HG03558 (cell line): ENCODE data around the gene ACTN2.
"Not testable (repeated sequence)": the region's sequence is repeated elsewhere in the genome, so short reads cannot be mapped to it uniquely, and the experiment has no call there.

Experiments
- ATAC-seq: cut with Tn5 transposase; IDR thresholded peaks from one replicate; pipeline ENCODE4 v1.9.1; 2021; ENCODE audit warnings: moderate number of reproducible peaks; ENCODE audit not compliant: unreplicated experiment; ENCODE audit errors: extremely low read depth

Gene ACTN2

DNA sequence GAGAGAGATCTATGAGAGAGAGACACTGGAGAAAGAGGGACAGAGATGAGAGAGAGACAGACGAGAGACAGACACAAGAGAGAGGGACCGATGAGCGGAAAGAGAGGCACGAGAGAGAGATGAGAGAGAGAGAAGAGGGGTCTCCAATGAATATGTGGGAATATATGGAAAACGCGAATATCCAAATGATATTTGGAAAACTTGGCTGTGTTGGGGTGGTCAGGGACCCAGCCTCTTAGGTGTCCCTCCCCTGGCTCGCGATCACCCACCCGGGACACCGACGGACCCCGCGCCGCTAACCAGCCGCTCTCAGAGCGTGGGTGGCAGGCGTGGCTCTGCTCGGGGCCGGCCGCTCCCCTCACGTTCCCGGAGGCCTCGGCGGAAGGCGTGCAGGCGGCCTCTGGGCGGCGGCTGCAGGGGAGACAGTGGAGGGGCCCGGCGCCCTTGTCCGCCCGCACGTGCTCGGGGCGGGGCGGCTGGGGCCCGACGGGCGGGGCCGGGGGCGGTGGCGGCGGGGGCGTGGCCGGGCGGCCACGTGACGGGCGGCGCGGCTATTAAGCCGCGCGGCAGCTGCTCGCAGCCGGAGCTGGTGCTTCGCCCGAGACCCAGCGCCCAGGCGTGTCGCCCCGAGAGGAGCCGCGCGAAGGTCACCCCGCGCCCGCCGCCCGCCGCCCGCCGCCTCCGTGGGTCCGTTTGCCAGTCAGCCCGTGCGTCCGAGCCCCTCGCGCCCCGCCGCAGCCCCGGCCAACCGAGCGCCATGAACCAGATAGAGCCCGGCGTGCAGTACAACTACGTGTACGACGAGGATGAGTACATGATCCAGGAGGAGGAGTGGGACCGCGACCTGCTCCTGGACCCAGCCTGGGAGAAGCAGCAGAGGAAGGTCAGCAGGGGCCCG is at the start of gene ACTN2:
Gene ACTN2, plus strand, starts transcription at position 583 of the 898 bp plus-strand sequence. Its CDS starts 175 bp downstream, at position 758.
- ATAC-seq = peak; percentile 58

DNA sequence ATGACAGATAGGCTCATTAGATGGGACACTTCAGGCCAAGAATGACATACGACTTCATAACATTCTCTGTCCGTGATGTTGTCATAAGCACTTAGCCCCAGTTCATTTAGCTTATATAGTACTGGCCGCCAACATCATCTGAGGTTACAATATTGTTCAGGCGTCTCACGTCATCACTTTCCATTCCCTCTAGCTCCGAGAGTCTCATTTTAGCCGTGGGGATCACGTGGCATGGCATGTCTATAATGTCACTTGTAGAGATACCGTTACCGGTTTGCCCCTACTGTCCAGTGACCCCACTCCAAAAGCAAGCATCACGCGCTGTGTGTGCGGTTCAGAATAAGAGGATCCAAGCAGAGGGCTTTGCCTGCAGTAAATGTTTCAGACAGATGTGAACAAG is 47.4 kb upstream of the ACTN2 start:
- no peak for ATAC-seq

DNA sequence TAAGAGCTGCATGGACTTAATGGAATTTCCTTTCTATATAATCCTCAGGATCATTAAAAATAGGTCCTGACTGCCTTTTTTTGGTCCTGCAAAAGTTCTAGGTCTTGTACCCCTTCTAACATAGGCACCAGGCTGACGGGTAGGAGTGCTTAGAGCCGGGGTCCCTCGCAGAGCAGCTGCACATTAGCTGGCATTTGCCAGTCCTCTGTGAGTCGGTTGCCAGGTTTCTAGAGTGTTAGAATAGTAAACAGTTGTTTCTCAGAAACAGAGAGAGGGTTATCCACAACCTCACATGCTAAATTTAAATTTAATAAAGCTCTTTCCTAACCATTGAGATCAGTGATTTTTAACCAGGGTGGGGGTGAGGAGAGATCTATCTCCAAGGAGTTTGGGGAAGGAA is 46.6 kb upstream of the ACTN2 start:
- no peak for ATAC-seq

DNA sequence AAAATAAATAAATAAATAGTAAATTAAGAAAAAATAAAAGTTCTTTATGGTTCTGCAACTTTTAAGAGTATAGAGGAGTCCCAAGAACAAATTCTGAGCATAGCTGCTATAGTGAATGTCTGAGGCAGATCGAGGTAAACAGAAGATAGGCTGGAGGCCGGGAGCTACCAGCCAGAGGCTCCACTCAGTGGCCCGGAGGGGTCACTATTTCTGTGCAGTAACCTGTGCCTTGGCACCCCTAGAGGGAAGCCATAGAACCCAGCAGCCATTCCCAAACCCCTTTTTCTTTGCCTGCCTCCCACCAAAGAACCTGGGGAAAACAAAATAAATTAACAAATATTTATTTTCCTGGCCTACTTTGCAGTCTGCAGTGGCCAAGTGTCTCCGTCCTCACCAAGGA is 43.5 kb upstream of the ACTN2 start:
- ATAC-seq = no peak

DNA sequence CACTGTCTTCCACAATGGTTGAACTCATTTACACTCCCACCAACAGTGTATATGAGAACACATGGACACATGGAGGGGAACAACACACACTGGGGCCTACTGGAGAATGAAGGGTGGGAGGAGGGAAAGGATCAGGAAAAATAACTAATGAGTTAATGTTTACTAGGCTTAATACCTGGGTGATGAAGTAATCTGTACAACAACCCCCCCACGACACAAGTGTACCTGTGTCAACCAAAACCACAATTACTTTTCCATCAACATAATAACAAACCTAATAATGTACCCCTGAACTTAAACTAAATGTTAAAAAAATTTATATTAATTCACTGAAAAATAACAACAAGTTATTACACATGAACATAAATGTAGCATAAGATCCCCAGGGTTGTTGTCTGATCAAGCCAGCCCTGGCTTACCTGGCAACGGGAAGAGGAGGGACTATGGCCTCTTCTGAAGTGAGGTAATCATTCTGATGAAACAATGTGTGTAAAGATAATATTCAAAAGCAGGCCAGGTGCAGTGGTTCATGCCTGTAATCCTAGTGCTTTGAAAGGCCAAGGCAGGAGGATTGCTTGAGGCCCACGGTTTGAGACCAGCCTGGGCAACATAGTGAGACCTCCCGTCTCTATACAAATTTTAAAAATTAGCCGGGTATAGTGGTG is 41.2 kb upstream of the ACTN2 start:
- no peak for ATAC-seq

DNA sequence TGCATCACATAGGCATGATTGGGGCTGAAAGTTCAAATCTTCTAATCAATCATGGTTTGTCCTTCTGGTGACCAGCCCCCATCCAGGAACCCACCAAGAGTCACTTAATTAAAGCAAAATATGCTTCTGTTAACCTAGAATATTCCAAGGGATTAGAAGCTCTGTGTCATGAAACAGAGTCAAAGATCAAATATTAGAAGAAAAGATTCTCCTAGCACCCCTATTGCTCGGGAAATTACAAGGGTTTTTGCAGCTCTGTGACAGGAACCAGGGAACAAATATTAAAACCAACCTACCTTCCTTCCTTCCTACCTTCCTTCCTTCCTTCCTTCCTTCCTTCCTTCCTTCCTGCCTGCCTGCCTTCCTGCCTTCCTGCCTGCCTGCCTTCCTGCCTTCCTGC is 31.8 kb upstream of the ACTN2 start:
- no peak for ATAC-seq

DNA sequence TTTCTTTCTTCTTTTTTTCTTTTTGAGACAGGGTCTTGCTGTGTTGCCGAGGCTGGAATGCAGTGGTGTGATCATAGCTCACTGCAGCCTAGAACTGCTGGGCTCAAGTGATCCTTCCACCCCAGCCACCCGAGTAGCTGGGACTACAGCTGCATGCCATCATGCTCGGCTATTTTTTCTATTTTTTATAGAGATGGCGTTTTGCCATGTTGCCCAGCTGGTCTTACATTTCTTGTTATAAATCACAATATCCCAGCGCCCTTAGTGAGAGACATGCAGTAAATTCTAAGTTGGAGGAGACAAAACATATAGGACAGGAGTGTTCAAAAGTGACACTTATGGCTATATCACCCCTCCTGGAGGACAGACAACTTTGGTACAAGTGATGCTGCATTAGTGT is 31.3 kb upstream of the ACTN2 start:
- ATAC-seq = no peak

DNA sequence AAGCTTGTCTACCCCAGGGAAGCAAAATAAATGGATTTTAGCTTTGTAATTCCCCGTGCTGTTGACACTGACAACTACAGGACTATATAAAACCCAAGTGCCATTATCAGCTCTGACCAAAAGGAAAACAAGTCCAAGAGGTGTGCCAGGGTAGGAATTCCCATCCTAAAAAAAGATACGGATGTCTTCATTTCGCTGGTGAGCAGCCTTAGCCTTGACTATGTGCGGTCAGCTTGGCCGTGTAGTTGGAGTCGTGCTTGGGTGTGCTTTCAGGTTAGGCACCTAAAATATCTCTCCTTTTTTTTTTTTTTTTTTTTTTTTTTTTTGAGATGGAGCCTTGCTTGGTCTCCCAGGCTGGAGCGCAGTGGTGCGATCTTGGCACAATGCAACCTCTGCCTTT is 28.9 kb upstream of the ACTN2 start:
- no peak for ATAC-seq

DNA sequence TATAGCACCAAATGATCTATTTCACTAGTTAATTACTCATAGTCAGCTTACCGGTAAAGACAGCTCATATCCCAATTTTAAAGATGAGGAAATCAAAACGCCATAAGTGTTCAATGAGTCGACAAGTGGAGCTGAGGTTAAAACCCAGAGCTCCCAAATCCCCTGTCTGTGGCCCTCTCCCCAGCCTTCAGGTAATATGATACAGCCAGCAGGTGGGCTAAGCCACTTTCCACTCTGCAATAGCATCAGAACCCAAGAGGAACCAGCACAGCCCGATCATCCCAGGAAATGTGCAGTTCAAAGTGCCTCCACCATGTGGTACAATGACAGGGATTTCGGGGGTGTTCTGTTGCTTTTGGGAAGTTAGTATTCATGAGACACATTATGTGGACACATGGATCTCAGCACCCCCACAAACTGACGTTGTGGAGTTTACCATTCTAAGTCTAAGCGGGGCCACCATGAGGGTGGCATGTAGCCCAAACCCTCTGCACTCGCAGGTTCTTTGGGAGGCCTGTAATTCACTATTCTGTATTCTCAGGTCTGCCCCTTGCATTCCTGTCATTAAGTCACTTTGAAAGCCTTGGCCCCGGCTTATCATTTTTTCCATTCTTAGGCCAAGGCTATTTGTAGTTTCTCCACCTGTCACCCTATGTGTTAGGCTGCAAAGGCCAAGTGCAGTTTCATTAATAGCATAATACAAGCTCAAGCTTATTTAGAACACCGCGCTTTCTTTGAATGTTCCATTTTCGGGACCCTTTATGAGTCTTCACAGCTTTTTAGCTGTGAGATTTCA is 26.3 kb upstream of the ACTN2 start:
- ATAC-seq = no peak

DNA sequence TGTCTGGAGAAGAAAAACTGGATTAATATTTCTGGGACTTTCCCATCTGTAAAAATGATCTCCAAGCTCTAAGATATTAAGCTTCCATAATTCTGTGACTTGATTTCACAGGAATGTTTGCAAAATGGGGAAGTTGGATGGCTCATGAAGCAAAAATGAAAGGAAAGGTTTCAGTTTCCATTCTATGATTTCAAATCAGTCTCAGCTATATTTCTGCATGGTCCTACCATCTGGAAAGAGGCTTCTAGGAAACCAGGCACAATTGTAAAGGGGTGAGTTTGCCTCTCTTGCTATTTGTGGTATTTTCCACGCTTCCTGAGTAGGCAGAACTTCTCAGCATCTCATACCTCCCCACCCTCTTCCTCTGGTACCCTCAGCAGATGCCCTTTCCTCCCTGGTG is 22.4 kb upstream of the ACTN2 start:
- ATAC-seq = no peak

DNA sequence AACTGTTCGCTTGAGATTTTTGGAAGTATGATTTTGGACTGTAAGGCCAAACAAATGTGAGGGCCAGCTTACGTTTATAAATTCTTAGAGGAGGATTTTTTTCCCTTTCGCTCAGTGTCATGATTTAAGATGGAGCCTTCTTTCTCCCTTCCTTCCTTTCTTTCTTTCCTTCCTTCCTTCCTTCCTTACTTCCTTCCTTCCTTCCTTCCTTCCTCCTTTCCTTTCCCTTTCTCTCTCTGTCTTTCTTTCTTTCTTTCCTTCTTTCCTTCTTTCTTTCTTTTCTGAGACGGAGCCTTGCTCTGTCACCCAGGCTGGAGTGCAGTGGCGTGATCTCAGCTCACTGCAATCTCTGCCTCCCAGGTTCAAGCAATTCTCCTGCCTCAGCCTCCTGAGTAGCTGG is 17.4 kb upstream of the ACTN2 start:
- not testable (repeated sequence) for ATAC-seq

DNA sequence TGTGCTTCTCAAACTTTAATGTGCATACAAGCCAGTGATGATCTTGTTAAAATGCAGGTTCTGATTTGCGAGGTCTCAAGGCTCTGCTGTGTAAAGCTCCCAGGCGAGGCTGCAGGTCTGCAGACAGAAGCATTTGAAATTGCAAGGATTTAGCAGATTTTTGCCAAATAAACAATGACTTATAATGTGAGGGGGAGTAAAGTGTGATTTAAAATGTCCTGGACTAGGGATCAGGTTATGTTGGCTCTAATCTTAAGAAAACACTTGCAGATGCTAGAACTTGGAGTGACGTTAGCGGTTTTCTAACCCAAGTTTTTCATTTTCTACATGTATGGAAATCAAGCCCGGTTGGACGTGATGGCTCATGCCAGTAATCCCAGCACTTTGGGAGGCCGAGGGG is 16.2 kb upstream of the ACTN2 start:
- no peak for ATAC-seq

DNA sequence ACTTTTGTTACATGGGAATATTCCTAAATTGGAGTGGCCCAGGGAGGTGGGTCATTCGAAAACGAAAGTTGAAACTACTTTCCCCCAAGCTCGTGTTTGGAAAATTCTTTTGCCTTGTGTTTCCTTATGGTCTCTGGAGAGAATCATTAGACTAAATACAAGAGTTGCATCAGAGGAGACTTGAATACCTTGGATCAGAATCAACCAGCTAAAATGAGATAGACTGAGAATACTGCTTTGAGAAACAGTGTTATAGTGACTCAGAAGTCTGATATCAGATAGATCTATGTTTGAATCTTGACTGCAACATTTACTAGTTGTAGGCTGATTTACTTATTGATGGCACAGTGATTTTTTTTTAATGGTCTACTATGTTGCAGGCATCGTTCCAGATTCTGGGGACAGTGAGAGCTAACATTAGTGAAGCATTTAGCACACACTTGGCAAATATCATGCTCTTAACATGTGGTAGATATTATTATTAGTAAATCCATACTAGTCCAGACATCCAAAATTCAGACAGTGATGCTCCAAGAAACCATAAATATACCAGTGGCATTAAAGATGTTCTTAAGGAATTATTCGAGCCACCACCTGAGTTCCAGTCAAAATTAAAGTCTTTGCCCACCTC is 12.9 kb upstream of the ACTN2 start:
- ATAC-seq = no peak

DNA sequence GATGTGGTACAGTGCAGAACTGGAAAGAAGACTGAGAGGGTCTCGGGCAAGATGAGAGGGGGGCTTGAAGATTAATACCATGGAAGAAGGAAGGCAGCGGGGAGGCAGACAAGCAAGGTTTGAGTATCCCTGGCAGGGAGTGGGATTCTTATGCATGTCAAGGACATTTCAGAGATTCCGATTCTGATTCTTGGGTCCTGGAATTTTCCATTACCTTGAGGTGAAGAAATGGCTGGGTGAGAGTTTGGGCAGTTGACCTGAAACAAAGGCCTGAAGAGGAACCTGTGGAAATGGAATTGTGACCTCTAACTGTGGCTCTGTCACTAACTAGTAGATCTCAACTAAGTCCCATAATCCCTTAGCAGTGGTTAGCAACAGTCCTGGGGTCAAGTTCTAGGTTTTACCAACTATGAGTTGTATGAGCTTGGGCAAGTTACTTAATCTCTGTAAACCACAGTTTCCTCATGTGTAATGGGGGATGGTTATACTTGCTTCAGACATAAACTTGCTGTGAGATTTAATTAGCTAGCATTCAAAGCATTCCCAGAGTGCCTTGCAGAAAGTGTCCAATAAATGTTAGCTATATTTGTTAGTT is 8.6 kb upstream of the ACTN2 start:
- ATAC-seq = no peak

DNA sequence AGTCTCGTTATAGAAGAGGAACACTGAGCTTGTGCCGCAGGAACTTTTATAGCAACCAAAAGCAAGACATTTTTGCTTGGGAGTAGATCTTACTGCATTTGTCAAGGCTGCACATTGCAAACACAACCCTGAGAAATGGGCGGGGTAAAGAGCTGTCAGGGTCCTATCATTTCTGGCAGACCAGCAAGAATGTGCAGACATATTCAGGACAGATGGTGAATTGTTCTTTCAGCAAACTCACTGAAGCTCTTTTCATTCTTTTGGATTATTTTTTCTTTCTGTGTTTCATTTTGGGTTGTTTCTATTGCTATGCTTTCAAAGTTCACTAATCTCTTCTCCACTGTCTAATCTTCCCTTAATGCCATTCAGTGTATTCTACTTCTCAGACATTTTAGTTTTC is 5.1 kb upstream of the ACTN2 start:
- no peak for ATAC-seq

DNA sequence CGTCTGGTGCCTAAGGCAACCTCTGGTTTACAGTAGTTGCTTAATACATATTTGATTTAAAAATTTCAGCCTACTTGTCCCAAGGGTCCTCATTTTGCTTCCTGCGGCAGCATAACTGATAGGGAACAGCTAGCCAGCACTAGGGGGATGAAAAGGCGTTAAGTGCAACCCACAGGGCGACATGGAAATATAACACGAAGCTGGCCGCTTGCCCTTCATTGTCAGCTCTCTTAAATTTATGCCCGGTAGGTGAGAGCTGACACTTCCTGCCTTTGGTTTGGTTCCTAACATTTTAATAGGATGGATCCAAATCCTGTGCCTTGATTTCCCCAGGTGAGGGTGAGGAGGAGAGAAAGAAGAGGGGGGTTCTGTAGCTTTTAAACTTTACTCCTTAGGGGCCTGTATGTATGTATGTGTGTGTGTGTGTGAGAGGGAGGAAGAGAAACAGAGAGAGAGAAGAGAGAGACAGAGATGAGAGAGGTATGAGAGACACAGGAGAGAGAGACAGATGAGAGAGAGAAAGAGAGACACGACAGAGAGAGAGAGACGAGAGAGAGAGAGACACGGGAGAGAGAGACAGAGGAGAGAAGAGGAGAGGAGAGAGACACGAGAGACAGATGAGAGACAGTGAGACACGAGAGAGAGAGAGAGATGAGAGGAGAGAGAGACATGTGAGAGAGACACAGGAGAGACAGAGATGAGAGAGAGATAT is 938 bp upstream of the ACTN2 start:
- ATAC-seq = no peak

DNA sequence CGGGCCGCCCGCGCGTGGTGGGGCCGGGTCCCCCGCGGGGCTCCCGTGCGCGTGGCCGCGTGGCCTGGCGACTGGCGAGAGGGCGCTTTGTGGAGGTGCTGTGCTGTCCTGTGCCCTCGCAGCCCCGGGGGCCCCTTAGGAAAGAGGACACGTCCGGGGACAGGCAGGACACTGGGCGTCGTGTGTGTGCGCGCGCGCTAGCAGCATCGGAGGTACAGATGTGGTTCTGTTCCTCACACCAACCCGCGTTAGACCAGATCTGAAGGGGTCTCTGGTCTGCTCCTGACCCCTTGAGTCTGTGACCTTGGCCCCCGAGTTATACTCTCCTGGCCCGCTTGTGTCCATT is 489 bp downstream of the ACTN2 start:
- no peak for ATAC-seq

DNA sequence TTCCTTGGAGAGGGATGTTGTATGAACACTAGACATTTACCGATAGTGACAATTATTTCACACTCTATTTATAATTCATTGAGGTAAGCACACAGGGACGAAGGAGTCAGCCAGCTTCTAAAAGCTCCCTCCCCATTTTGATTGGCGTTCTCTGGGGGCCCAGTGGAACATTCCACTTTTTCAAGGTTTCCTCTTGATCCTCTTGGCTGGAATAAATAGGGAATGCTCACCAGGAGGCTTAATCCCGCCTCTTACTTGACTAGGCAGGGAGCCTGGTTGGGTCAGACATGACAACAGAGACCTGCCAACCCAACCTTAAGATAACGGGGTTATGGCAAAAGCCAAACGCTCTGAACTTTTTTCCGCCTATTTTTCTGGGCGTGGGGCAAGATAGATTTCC is 974 bp downstream of the ACTN2 start:
- no peak for ATAC-seq

DNA sequence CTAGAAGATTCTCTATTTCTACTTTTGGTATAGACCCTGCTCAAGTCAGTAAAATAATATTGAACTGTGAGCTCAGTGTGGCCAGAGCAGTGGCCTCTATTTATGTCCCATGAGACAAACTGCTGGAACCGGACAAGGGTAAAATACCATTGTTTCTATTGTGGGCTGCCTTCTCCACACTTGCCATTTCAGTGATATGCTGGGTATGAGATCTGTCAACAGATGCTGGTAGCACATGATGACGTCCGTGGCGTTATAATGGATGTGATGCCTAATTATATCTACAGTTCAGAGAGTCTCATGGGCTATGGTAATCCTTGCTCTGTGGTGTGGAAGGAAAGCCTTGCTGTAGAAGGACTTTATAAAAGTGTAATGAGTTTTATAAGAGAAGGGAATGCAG is 2.4 kb downstream of the ACTN2 start:
- no peak for ATAC-seq
